HG03460 (cell line): ENCODE results near the gene LIPC.
A peak's percentile ranks its signal among the peaks of the same experiment; 100 is the strongest.
"Not testable (repeated sequence)": the region's sequence is repeated elsewhere in the genome, so short reads cannot be mapped to it uniquely, and the experiment has no call there.

Experiments
- ATAC-seq: cut with Tn5 transposase; IDR thresholded peaks from one replicate; pipeline ENCODE4 v1.9.1; 2021; ENCODE audit not compliant: unreplicated experiment

Gene LIPC

GRCh38 chr15:58574631-58575030 is 142.8 kb downstream of the LIPC start:
- no peak for ATAC-seq

GRCh38 chr15:58575045-58575786 is 143.4 kb downstream of the LIPC start:
- no peak for ATAC-seq

GRCh38 chr15:58576657-58577056 is 144.9 kb downstream of the LIPC start:
- no peak for ATAC-seq

GRCh38 chr15:58582160-58582559 is 150.4 kb downstream of the LIPC start:
- no peak for ATAC-seq

GRCh38 chr15:58583171-58583908 is 151.5 kb downstream of the LIPC start:
- ATAC-seq = no peak

GRCh38 chr15:58584789-58585461 is 153.1 kb downstream of the LIPC start:
- no peak for ATAC-seq

GRCh38 chr15:58585693-58586443 is 154.1 kb downstream of the LIPC start:
- peak; percentile 61 for ATAC-seq

GRCh38 chr15:58587486-58587885 is 155.7 kb downstream of the LIPC start:
- no peak for ATAC-seq

- ATAC-seq = no peak
Measured at GRCh38 chr15:58588096-58588495, 156.3 kb downstream of the LIPC start.

GRCh38 chr15:58589047-58589446 is 157.3 kb downstream of the LIPC start:
- ATAC-seq = no peak

GRCh38 chr15:58590236-58590635 is 158.4 kb downstream of the LIPC start:
- ATAC-seq = no peak

- no peak for ATAC-seq
Measured at GRCh38 chr15:58590926-58591325, 159.1 kb downstream of the LIPC start.

- ATAC-seq = no peak
Measured at GRCh38 chr15:58593870-58594269, 162.1 kb downstream of the LIPC start.

- ATAC-seq = no peak
Measured at GRCh38 chr15:58594898-58595297, 163.1 kb downstream of the LIPC start.

GRCh38 chr15:58595516-58596263 is 163.9 kb downstream of the LIPC start:
- ATAC-seq = no peak

GRCh38 chr15:58597943-58598828 is 166.4 kb downstream of the LIPC start:
- no peak for ATAC-seq

GRCh38 chr15:58598829-58599210 is 167.0 kb downstream of the LIPC start:
- ATAC-seq = no peak

- ATAC-seq = no peak
Measured at GRCh38 chr15:58602823-58603222, 171.0 kb downstream of the LIPC start.

- not testable (repeated sequence) for ATAC-seq
Measured at GRCh38 chr15:58603927-58604326, 172.1 kb downstream of the LIPC start.
